Heart right ventricle (tissue), 16 donors: ENCODE data around the gene STRADA. TPM values are rescaled to one million over a fixed set of nuclear protein-coding genes. Genes with fewer than 3 reads are reported as not detected.

Experiments
- ATAC-seq, 8 donors: fragments of 200-7000 bp; cut with Tn5 transposase; one replicate each; pipeline ENCODE4 v1.9.1; 2020; ENCODE audit warnings: mild to moderate bottlenecking in 8 of 8, moderate library complexity in 8 of 8, moderate number of reproducible peaks in 1 of 8
- DNase-seq, 2 donors: peaks; one replicate each; pipeline ENCODE4 v3.0.0-alpha.2; 2020
- H3K27ac ChIP-seq, 10 donors: fragments of 200-600 bp; sonication (generic) in 2 of 10; one replicate each; pipeline versions ENCODE4 v1.5.0 to v1.8.0; 2020 to 2022; ENCODE audit warnings: mild to moderate bottlenecking in 3 of 10
- H3K27me3 ChIP-seq, 7 donors: fragments of 200-600 bp; one replicate each; pipeline ENCODE4 v1.8.0; 2021 to 2022; ENCODE audit warnings: mild to moderate bottlenecking in 2 of 7
- H3K36me3 ChIP-seq, 9 donors: fragments of 200-600 bp; sonication (generic) in 1 of 9; one replicate each; pipeline versions ENCODE4 v1.5.0 to v1.8.0; 2020 to 2022; ENCODE audit warnings: mild to moderate bottlenecking in 2 of 9
- H3K4me1 ChIP-seq, 9 donors: fragments of 200-600 bp; sonication (generic) in 1 of 9; one replicate each; pipeline versions ENCODE4 v1.5.0 to v1.8.0; 2020 to 2022; ENCODE audit warnings: mild to moderate bottlenecking in 4 of 9
- H3K4me3 ChIP-seq, 10 donors: fragments of 200-600 bp; sonication (generic) in 2 of 10; one replicate each; pipeline versions ENCODE4 v1.5.0 to v1.8.0; 2020 to 2022; ENCODE audit warnings: mild to moderate bottlenecking in 7 of 10, moderate library complexity in 2 of 10
- H3K9me3 ChIP-seq, 11 donors: fragments of 200-600 bp in 10 of 11; sonication (generic) in 2 of 11; one replicate each; pipeline versions ENCODE4 v1.5.0 to v1.8.0; 2013 to 2022; ENCODE audit warnings: mild to moderate bottlenecking in 2 of 11, control low read depth in 1 of 11, moderate library complexity in 1 of 11
- WGBS, 2 donors: extraction: QIAGEN DNeasy Blood & Tissue Kit; methylation state at CpG; one replicate each; pipeline ENCODE4 v1.1.7; 2013; ENCODE audit warnings: inconsistent platforms in 1 of 2; 5-methylcytosine and 5-hydroxymethylcytosine counted together
- intact Hi-C, 10 donors: fragments of 100-400 bp; cut with DNase I; formaldehyde crosslinking; loops; one replicate each; pipeline versions ENCODE4 v1.11.1 to v1.14.2; 2022
- polyA plus RNA-seq, 2 donors: library from polyadenylated mRNA; stranded (reverse); fragments of 200-250 nt; gene quantifications; one replicate each; pipeline ENCODE4 v1.2.3, GENCODE V29; 2013
- total RNA-seq, 10 donors: library from RNA; stranded (reverse); fragmentation: NEBNext Ultra II Directional in 3 of 10; extraction: Animal tissue kit (Norgen Biotek cat#: 25700) in 3 of 10; gene quantifications; one replicate each; pipeline versions ENCODE4 v1.2.1 to v1.2.4, GENCODE V29; 2021 to 2023
- TF ChIP-seq, protein P1 (sequence below), 9 donors: fragments of 200-600 bp; sonication (generic) in 2 of 9; IDR thresholded peaks; one replicate each; pipeline versions ENCODE4 v1.5.0 to v1.8.0; 2021 to 2022; ENCODE audit warnings: antibody characterized with exemption in 9 of 9, mild to moderate bottlenecking in 5 of 9, moderate library complexity in 1 of 9
- donor health status: Arrhythmogenic right ventricular cardiomyopathy.
- donor health status: ischemic (EF 13 %, LVEDD 7.1; RV severe dilation, severe dysfunction).
- donor health status: healthy with polysubstance abuse.
- donor health status: DM: no; HTN: yes; CAD: no.
- donor health status: DM: no; HTN: no; CAD: no.
- donor health status: ischemic (EF 25% LVEDD 6.9; RV normal size, moderate dysfunction).
- donor health status: ischemic (EF 25% LVEDD 5.7; RV mildly dilated, moderate dysfunction).
- donor health status: healthy.
- donor health status: DM: yes; HTN: yes; CAD: no.
- donor health status: Ischemic cardiomyopathy.
- donor health status: ischemic (EF 35%, LVEDD 5.7; RV mildly dilated, moderate dysfunction).
- donor health status: nonischemic (EF 11% LVEDD 7.7; RV severe dilation, severe dysfunction).
- donor health status: DM: yes; HTN: yes; CAD: no.
- donor health status: PGD.
- donor health status: ischemic (EF 29% LVEDD 5.4; RV normal size, mild dysfunction).
- donor health status: nonischemic (EF 23%, LVEDD 6.1; RV moderate dilation, normal function).

Gene STRADA
- total and polyA plus RNA-seq, 12 donors, result 12.2 to 30.0 (median 17.7) TPM

DNA sequence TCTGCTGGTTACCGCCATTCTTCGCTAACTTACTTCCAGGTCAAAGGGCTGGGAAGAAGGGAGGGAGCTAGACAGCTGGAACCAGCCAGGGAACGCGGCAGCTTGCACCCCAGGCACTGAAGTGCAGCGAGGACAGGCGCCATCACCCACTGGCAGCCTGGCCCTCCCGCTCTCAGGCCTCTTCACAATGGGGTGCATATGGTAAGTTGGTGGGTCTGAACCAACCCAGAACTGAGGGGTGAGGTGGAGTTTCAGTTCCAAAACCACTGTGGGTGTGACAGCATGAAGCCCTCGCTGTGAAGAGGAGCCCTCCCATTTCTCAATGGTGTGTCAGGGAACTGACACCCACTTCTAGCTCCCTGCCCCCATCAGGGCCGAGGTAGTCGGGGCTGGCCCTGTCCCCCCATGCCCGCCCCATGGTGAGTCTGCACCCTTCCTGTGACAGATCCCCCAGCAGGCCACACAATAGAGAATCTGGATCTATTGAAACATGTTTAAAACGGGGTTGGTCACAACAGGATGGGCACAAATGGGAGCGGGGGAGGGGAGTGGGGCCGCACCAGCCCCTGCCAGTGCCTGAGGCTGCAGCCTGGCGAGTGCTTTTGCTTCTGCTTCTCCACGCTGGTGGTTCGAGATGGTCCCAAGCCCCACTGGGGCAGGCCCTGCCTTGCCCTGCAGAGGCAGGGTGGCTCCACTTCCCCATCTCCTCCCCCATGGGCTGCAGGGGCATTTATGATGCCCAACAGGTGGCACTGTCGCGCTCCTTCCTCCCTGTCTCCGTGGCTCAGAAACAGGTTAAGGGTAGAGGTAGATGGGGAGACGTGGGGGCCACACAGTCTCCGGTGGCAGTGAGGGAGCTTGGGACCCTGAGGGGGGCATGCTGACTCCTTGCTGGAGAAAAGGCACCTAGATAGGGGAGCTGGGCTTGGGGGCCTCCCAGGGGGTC is 44.0 kb downstream of the STRADA start:
- WGBS, 2 donors, result 75 to 76% methylated on average over 22 of the region's 22 CpGs
- ATAC-seq (peak in 6 of 8 donors; percentile 1 to 32 (median 16)), DNase-seq (peak; percentile 34 to 55)
- H3K4me1 ChIP-seq, result peaks cover 8 to 68% (median 31%) of the 10 kb centered on the region in 9 donors
- TF ChIP-seq, protein P1, sequence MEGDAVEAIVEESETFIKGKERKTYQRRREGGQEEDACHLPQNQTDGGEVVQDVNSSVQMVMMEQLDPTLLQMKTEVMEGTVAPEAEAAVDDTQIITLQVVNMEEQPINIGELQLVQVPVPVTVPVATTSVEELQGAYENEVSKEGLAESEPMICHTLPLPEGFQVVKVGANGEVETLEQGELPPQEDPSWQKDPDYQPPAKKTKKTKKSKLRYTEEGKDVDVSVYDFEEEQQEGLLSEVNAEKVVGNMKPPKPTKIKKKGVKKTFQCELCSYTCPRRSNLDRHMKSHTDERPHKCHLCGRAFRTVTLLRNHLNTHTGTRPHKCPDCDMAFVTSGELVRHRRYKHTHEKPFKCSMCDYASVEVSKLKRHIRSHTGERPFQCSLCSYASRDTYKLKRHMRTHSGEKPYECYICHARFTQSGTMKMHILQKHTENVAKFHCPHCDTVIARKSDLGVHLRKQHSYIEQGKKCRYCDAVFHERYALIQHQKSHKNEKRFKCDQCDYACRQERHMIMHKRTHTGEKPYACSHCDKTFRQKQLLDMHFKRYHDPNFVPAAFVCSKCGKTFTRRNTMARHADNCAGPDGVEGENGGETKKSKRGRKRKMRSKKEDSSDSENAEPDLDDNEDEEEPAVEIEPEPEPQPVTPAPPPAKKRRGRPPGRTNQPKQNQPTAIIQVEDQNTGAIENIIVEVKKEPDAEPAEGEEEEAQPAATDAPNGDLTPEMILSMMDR (IDR thresholded peaks at IDR 0.05), result peak in 8 of 9 donors; percentile 20 to 71 (median 43)
- no peaks in the 10 kb centered on the region for H3K9me3 ChIP-seq
- no peaks in the 10 kb centered on the region for H3K27me3 ChIP-seq
- intact Hi-C loops, result loop anchor here in 2 of 10 donors (10.0 kb wide), 3 partner anchors 73 to 273 kb away; partner anchors contain the start of gene MAP3K3 (in 1 of the 2)
- H3K4me3 ChIP-seq, result peak overlapping the region in 6 of 10 donors; percentile 52 to 77 (median 60)
- H3K36me3 ChIP-seq, result peaks cover 0 to 59% (median 23%) of the 10 kb centered on the region in 9 donors
- H3K27ac ChIP-seq, result peak overlapping the region in 5 of 10 donors; percentile 2 to 95 (median 82)

DNA sequence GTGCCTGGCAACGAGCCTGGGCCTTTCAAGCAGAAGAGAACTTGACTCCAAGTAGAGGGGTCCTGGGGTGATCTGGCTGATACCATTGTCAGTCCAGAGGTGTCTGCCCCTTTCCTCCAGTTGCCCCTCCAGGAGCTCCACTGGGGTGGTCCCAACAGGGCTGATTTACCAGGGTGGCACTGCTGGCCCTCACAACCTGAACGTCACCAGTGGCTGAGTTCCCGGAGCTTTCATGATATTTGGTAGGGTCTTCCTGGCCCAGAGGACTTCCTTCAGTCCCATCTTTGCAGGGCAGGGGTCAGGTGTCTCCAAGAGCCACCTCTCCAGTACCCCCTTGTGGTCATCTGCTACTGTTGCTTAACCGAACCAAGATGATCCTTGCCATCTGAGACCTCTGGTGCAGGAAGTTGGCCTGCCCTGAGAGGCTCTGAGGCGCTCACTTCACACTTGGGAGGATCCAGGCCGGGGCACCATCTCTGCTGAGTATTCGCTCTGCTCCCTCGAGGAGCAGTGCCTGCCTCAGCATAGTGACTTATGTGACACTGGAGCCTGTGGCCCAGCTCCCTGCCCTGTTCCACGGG is 45.1 kb downstream of the STRADA start:
- Histone ChIP-seq H3K27me3 (no peaks in the 10 kb centered on the region), H3K9me3 (no peaks in the 10 kb centered on the region), H3K4me3 (peak overlapping the region in 1 of 10 donors; percentile 77), H3K36me3 (peaks cover 0 to 70% (median 35%) of the 10 kb centered on the region in 9 donors), H3K4me1 (peaks cover 8 to 58% (median 29%) of the 10 kb centered on the region in 9 donors), H3K27ac (peak overlapping the region in 6 of 10 donors; percentile 4 to 95 (median 34))
- intact Hi-C loops, result loop anchor here in 2 of 10 donors (10.0 kb wide), 3 partner anchors 72 to 272 kb away; partner anchors contain the start of gene MAP3K3 (in 1 of the 2)
- DNase-seq (no peak), ATAC-seq (peak in 1 of 8 donors; percentile 25)
- TF ChIP-seq, protein P1 (IDR thresholded peaks at IDR 0.05), result peak; percentile 6 to 60 (median 44)
- 65% methylated on average over 9 of the region's 9 CpGs for WGBS, 2 donors

DNA sequence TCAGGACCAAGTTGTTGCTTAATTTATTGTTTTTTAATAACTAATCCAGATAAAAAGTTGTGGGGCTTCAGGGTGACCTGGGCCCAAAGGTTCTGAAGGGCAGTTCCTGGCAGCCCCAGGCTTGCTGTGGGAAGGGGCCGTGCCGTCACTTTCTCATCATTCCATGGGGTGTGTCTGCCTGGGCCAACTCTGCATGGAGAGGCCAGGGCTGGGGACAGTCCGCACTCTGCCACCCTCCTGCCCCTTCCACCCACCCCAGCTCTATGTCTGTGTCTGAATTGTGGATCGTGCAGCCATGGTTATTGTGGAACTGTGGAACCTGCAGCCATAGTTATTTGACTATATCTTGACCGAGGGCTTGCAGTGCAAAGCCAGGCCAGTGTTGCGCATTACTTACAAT is 45.7 kb downstream of the STRADA start:
- intact Hi-C loops, result loop anchor here in 2 of 10 donors (10.0 kb wide), 3 partner anchors 71 to 271 kb away; partner anchors contain the start of gene MAP3K3 (in 1 of the 2)
- peaks cover 6 to 52% (median 24%) of the 10 kb centered on the region in 9 donors for H3K4me1 ChIP-seq
- H3K4me3 ChIP-seq, result no peak overlapping the region
- H3K27ac ChIP-seq, result peak overlapping the region in 2 of 10 donors; percentile 21 to 58
- DNase-seq (no peak), ATAC-seq (no peak)
- no peaks in the 10 kb centered on the region for H3K27me3 ChIP-seq
- TF ChIP-seq, protein P1 (IDR thresholded peaks at IDR 0.05), result no peak
- H3K9me3 ChIP-seq, result no peaks in the 10 kb centered on the region
- peaks cover 0 to 76% (median 41%) of the 10 kb centered on the region in 9 donors for H3K36me3 ChIP-seq
- WGBS, 2 donors, result 87 to 94% methylated on average over 6 of the region's 6 CpGs
